WTC11 (cell line): ENCODE results near the gene THY1. TPM values are rescaled to one million over a fixed set of nuclear protein-coding genes. Genes with fewer than 3 reads are reported as not detected.

Source experiments
- ATAC-seq: fragments of 200-7000 bp; cut with Tn5 transposase; 2 replicates; pipeline ENCODE4 v1.10.0; 2021; ENCODE audit warnings: mild to moderate bottlenecking, moderate library complexity
- CTCF ChIA-PET: fragments of 300-600 bp; sonication (Branson Sonifier 250); formaldehyde crosslinking; loops from one replicate; lab custom pipeline; 2021; ENCODE audit warnings: antibody characterized with exemption; lab: Charles Lee
- POLR2A ChIA-PET: fragments of 350-600 bp; sonication (Branson Sonifier 250); formaldehyde crosslinking; loops from one replicate; lab custom pipeline; 2021; ENCODE audit warnings: antibody characterized with exemption; lab: Charles Lee
- DNase-seq: peaks from one replicate; pipeline ENCODE4 v3.0.0; 2021; ENCODE audit warnings: low spot score
- H3K27ac Mint-ChIP-seq: 2 replicates; pipeline ENCODE4 v1.8.0; 2021; ENCODE audit warnings: mixed read lengths
- H3K27me3 Mint-ChIP-seq: 2 replicates; pipeline ENCODE4 v1.8.0; 2021; ENCODE audit warnings: low read depth, mild to moderate bottlenecking, moderate library complexity, mixed read lengths
- H3K36me3 Mint-ChIP-seq: 2 replicates; pipeline ENCODE4 v1.8.0; 2021; ENCODE audit warnings: mixed read lengths
- H3K4me1 Mint-ChIP-seq: 2 replicates; pipeline ENCODE4 v1.8.0; 2022; ENCODE audit warnings: mixed read lengths
- H3K4me3 Mint-ChIP-seq: 2 replicates; pipeline ENCODE4 v1.8.0; 2021; ENCODE audit warnings: mild to moderate bottlenecking, moderate library complexity, mixed read lengths
- H3K9me3 Mint-ChIP-seq: 2 replicates; pipeline ENCODE4 v1.8.0; 2021; ENCODE audit warnings: mixed read lengths
- CREM ChIP-seq: sonication (generic); formaldehyde crosslinking; IDR thresholded peaks from 2 replicates; pipeline ENCODE4 v1.8.1; 2022; ENCODE audit warnings: mild to moderate bottlenecking, missing genetic modification reagents, moderate library complexity
- ELF4 ChIP-seq: sonication (generic); formaldehyde crosslinking; IDR thresholded peaks from 2 replicates; pipeline ENCODE4 v1.8.1; 2022; ENCODE audit warnings: low read depth, mild to moderate bottlenecking, moderate library complexity, missing genetic modification reagents
- ESRRA ChIP-seq: sonication (generic); formaldehyde crosslinking; IDR thresholded peaks from 2 replicates; pipeline ENCODE4 v1.8.1; 2022; ENCODE audit warnings: mild to moderate bottlenecking, missing genetic modification reagents, borderline replicate concordance
- FOXP1 ChIP-seq: sonication (generic); formaldehyde crosslinking; IDR thresholded peaks from 2 replicates; pipeline ENCODE4 v1.8.0; 2022; ENCODE audit warnings: missing genetic modification reagents, mild to moderate bottlenecking, moderate library complexity, borderline replicate concordance
- GRHL2 ChIP-seq: fragments of 250-450 bp; sonication (Bioruptor Pico); IDR thresholded peaks from 2 replicates; pipeline ENCODE4 v1.8.0; 2022; ENCODE audit warnings: mild to moderate bottlenecking, moderate library complexity; ENCODE audit not compliant: insufficient replicate concordance, severe bottlenecking
- GTF2I ChIP-seq: fragments of 250-450 bp; sonication (Bioruptor Pico); conservative IDR thresholded peaks from 2 replicates; pipeline ENCODE4 v1.4.0; 2021; ENCODE audit warnings: mild to moderate bottlenecking
- IRF1 ChIP-seq: sonication (generic); formaldehyde crosslinking; IDR thresholded peaks from 2 replicates; pipeline ENCODE4 v1.8.0; 2023; ENCODE audit warnings: missing genetic modification reagents
- NFATC4 ChIP-seq: fragments of 250-450 bp; sonication (Bioruptor Pico); IDR thresholded peaks from 2 replicates; pipeline ENCODE4 v1.9.0; 2021; ENCODE audit warnings: mild to moderate bottlenecking
- OVOL2 ChIP-seq: fragments of 250-450 bp; sonication (Bioruptor Pico); IDR thresholded peaks from 2 replicates; pipeline ENCODE4 v1.9.0; 2021; ENCODE audit warnings: mild to moderate bottlenecking, borderline replicate concordance
- PRDM15 ChIP-seq: sonication (generic); formaldehyde crosslinking; IDR thresholded peaks from 2 replicates; pipeline ENCODE4 v1.8.0; 2022; ENCODE audit warnings: missing genetic modification reagents
- SOX15 ChIP-seq: fragments of 250-450 bp; sonication (Bioruptor Pico); IDR thresholded peaks from 2 replicates; pipeline ENCODE4 v1.9.0; 2021; ENCODE audit warnings: mild to moderate bottlenecking
- TP53 ChIP-seq: sonication (generic); formaldehyde crosslinking; IDR thresholded peaks from 2 replicates; pipeline ENCODE4 v1.8.1; 2023; ENCODE audit warnings: mild to moderate bottlenecking, missing genetic modification reagents
- ZBTB21 ChIP-seq: sonication (generic); formaldehyde crosslinking; IDR thresholded peaks from 2 replicates; pipeline ENCODE4 v1.8.1; 2023; ENCODE audit warnings: mild to moderate bottlenecking, missing genetic modification reagents, borderline replicate concordance
- ZNF263 ChIP-seq: sonication (generic); formaldehyde crosslinking; IDR thresholded peaks from 2 replicates; pipeline ENCODE4 v1.8.1; 2022; ENCODE audit warnings: low read depth, mild to moderate bottlenecking, moderate library complexity, missing genetic modification reagents
- ZNF671 ChIP-seq: fragments of 250-450 bp; sonication (Bioruptor Pico); IDR thresholded peaks from 2 replicates; pipeline ENCODE4 v1.8.0; 2021; ENCODE audit warnings: mild to moderate bottlenecking
- total RNA-seq: library from RNA; stranded (reverse); gene quantifications from 3 replicates; pipeline ENCODE4 v1.2.3, GENCODE V29; 2021
- TF ChIP-seq, protein P1 (sequence below): fragments of 200-600 bp; IDR thresholded peaks from 2 replicates; pipeline ENCODE4 v1.8.0; 2022; ENCODE audit warnings: antibody characterized with exemption
- TF ChIP-seq, protein P2 (sequence below): fragments of 250-450 bp; sonication (Bioruptor Pico); conservative IDR thresholded peaks from 2 replicates; pipeline ENCODE4 v1.9.0; 2021; ENCODE audit warnings: mild to moderate bottlenecking
- TF ChIP-seq, protein P3 (sequence below): sonication (generic); formaldehyde crosslinking; IDR thresholded peaks from 2 replicates; pipeline ENCODE4 v1.8.0; 2023; ENCODE audit warnings: mild to moderate bottlenecking, missing genetic modification reagents
- TF ChIP-seq, protein P4 (sequence below): sonication (generic); formaldehyde crosslinking; IDR thresholded peaks from 2 replicates; pipeline ENCODE4 v1.8.1; 2023; ENCODE audit warnings: mild to moderate bottlenecking, missing genetic modification reagents
- TF ChIP-seq, protein P5 (sequence below): sonication (generic); formaldehyde crosslinking; IDR thresholded peaks from 2 replicates; pipeline ENCODE4 v1.8.0; 2022; ENCODE audit warnings: mild to moderate bottlenecking, missing genetic modification reagents

THY1 gene
- total RNA-seq, 1 experiment from 2014 or later: 325 TPM

GRCh38 chr11:119415966-119416365 lies 7.0 kb downstream of the THY1 start:
- H3K4me3 Mint-ChIP-seq: no peak overlapping the region
- TF ChIP-seq GRHL2 (no peak), NFATC4 (CRISPR knock-in tag) (0 out of 2 replicates have a peak, but pooled peaks have one; percentile 24)
- ChIA-PET POLR2A (interaction anchor here (0.6 to 1.0 kb wide), 2 partner anchors 12 to 35 kb away, joined by 3 to 4 read pairs; no protein-coding TSS in a partner anchor), CTCF (interaction anchor here (0.7 to 7.0 kb wide), 7 partner anchors 17 to 94 kb away, joined by 3 to 43 read pairs (median 8); partner anchors contain the start of gene USP2)
- ATAC-seq: peak; percentile 2; the same call in 1 of the 2 replicates
- H3K4me1 Mint-ChIP-seq: peaks cover 51% of the 10 kb centered on the region
- no peak for DNase-seq
- H3K36me3 Mint-ChIP-seq: peaks cover 36% of the 10 kb centered on the region
- H3K27me3 Mint-ChIP-seq: peaks cover 3% of the 10 kb centered on the region; the same call in 1 of the 2 replicates
- peak overlapping the region; percentile 7; the same call in 1 of the 2 replicates for H3K27ac Mint-ChIP-seq
- H3K9me3 Mint-ChIP-seq: peaks cover 11% of the 10 kb centered on the region

GRCh38 chr11:119415517-119415916 lies 7.5 kb downstream of the THY1 start:
- peaks cover 11% of the 10 kb centered on the region for H3K9me3 Mint-ChIP-seq
- ChIA-PET CTCF (interaction anchor here (0.7 to 7.0 kb wide), 5 partner anchors 26 to 119 kb away, joined by 3 to 43 read pairs (median 10); no protein-coding TSS in a partner anchor), POLR2A (interaction anchor here (1.1 kb wide), 1 partner anchor 35 kb away, joined by 4 read pairs; the partner anchor contains the start of gene USP2)
- ATAC-seq (no peak), DNase-seq (no peak)
- H3K36me3 Mint-ChIP-seq: peaks cover 33% of the 10 kb centered on the region
- peaks cover 47% of the 10 kb centered on the region for H3K4me1 Mint-ChIP-seq
- H3K27ac Mint-ChIP-seq: peak overlapping the region; percentile 7; the same call in 1 of the 2 replicates
- H3K27me3 Mint-ChIP-seq: peaks cover 3% of the 10 kb centered on the region; the same call in 1 of the 2 replicates
- H3K4me3 Mint-ChIP-seq: no peak overlapping the region
- TF ChIP-seq, protein P1, sequence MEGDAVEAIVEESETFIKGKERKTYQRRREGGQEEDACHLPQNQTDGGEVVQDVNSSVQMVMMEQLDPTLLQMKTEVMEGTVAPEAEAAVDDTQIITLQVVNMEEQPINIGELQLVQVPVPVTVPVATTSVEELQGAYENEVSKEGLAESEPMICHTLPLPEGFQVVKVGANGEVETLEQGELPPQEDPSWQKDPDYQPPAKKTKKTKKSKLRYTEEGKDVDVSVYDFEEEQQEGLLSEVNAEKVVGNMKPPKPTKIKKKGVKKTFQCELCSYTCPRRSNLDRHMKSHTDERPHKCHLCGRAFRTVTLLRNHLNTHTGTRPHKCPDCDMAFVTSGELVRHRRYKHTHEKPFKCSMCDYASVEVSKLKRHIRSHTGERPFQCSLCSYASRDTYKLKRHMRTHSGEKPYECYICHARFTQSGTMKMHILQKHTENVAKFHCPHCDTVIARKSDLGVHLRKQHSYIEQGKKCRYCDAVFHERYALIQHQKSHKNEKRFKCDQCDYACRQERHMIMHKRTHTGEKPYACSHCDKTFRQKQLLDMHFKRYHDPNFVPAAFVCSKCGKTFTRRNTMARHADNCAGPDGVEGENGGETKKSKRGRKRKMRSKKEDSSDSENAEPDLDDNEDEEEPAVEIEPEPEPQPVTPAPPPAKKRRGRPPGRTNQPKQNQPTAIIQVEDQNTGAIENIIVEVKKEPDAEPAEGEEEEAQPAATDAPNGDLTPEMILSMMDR: no peak
- TF ChIP-seq ZNF263 (CRISPR knock-in tag) (no peak), IRF1 (CRISPR knock-in tag) (no peak), ZNF671 (CRISPR knock-in tag) (no peak), OVOL2 (CRISPR knock-in tag) (no peak), ELF4 (no peak), CREM (CRISPR knock-in tag) (no peak), ESRRA (CRISPR knock-in tag) (no peak), FOXP1 (CRISPR knock-in tag) (no peak), GTF2I (CRISPR knock-in tag) (no peak), ZBTB21 (CRISPR knock-in tag) (no peak), PRDM15 (no peak), TP53 (no peak), SOX15 (CRISPR knock-in tag) (no peak)
- TF ChIP-seq, protein P2, sequence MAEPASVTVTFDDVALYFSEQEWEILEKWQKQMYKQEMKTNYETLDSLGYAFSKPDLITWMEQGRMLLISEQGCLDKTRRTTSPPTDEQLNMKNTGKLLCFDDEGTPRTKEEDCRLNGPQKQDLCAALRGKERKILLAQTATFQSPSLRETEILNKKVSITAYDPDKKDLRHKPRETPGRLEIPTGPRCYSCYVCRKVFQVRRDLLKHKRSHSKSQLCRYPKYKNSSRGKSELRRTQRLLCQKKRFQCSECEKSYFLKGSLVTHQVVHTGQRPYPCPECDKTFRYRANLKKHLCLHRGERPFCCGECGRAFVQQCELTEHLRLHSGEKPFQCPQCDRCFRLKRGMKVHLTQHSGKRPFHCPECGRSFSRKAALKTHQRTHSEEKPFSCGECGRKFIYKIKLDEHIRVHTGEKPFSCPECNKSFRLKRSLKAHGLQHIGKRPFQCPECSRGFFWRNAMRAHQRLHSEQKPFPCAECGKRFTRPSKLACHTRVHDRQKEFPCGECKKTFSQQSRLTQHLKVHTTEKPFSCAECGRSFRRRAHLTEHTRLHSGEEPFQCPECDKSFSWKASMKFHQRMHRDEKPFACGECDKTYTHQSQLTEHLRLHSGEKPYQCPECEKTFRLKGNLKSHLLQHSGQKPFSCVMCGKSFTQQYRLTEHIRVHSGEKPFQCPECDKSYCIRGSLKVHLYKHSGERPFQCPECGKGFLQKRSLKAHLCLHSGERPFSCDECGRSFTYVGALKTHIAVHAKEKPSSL: no peak
- TF ChIP-seq, protein P3, sequence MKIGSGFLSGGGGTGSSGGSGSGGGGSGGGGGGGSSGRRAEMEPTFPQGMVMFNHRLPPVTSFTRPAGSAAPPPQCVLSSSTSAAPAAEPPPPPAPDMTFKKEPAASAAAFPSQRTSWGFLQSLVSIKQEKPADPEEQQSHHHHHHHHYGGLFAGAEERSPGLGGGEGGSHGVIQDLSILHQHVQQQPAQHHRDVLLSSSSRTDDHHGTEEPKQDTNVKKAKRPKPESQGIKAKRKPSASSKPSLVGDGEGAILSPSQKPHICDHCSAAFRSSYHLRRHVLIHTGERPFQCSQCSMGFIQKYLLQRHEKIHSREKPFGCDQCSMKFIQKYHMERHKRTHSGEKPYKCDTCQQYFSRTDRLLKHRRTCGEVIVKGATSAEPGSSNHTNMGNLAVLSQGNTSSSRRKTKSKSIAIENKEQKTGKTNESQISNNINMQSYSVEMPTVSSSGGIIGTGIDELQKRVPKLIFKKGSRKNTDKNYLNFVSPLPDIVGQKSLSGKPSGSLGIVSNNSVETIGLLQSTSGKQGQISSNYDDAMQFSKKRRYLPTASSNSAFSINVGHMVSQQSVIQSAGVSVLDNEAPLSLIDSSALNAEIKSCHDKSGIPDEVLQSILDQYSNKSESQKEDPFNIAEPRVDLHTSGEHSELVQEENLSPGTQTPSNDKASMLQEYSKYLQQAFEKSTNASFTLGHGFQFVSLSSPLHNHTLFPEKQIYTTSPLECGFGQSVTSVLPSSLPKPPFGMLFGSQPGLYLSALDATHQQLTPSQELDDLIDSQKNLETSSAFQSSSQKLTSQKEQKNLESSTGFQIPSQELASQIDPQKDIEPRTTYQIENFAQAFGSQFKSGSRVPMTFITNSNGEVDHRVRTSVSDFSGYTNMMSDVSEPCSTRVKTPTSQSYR (CRISPR knock-in tag): no peak
- TF ChIP-seq, protein P4, sequence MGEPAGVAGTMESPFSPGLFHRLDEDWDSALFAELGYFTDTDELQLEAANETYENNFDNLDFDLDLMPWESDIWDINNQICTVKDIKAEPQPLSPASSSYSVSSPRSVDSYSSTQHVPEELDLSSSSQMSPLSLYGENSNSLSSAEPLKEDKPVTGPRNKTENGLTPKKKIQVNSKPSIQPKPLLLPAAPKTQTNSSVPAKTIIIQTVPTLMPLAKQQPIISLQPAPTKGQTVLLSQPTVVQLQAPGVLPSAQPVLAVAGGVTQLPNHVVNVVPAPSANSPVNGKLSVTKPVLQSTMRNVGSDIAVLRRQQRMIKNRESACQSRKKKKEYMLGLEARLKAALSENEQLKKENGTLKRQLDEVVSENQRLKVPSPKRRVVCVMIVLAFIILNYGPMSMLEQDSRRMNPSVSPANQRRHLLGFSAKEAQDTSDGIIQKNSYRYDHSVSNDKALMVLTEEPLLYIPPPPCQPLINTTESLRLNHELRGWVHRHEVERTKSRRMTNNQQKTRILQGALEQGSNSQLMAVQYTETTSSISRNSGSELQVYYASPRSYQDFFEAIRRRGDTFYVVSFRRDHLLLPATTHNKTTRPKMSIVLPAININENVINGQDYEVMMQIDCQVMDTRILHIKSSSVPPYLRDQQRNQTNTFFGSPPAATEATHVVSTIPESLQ (CRISPR knock-in tag): no peak
- TF ChIP-seq, protein P5, sequence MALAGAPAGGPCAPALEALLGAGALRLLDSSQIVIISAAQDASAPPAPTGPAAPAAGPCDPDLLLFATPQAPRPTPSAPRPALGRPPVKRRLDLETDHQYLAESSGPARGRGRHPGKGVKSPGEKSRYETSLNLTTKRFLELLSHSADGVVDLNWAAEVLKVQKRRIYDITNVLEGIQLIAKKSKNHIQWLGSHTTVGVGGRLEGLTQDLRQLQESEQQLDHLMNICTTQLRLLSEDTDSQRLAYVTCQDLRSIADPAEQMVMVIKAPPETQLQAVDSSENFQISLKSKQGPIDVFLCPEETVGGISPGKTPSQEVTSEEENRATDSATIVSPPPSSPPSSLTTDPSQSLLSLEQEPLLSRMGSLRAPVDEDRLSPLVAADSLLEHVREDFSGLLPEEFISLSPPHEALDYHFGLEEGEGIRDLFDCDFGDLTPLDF: no peak
